HG02943 (cell line): ENCODE results near the gene TRIO.

Experiments
- ATAC-seq: cut with Tn5 transposase; IDR thresholded peaks from one replicate; pipeline ENCODE4 v1.9.1; 2021; ENCODE audit warnings: mild to moderate bottlenecking, low read depth, moderate library complexity; ENCODE audit not compliant: unreplicated experiment

Gene TRIO

DNA sequence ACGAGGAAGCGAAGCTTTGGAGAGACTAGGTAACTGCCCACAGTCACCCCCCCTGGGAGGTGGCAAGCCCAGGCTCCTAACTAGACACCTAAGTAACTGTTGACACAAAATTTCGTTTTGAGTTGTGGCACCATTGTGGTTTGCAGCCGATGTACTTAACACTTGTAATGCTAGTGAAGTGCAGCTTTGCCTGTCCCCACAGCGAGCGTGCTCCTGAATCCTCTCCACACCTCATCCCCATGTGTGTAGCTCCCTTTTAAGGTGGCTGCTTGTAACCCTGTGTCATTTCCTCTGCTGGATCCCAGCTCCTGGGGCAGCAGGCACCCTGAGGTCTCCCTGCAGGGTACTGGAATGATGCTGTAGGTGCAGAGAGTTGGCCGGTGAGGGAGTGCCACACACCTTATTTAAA lies 114.9 kb downstream of the TRIO start:
- ATAC-seq, result peak; percentile 55

DNA sequence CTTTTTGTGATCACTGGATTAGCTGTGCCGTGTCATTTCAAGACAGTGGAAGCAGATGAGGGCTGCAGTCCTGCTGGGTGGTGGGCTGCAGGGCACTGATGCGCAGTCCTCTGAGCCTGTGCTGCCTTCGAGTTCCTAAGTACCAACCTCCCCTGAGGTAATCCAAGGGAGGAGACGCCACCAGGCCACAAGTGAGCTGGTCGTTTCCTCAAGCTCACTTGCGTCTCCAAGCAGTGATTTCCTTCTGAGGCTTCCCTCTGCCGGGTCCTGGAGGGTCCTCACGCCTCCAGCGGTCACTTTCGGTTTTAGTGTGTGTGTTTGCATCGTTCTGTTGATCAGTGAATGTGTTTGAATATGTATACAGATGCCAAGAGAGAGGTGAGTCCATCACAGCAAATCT lies 115.7 kb downstream of the TRIO start:
- no peak for ATAC-seq

DNA sequence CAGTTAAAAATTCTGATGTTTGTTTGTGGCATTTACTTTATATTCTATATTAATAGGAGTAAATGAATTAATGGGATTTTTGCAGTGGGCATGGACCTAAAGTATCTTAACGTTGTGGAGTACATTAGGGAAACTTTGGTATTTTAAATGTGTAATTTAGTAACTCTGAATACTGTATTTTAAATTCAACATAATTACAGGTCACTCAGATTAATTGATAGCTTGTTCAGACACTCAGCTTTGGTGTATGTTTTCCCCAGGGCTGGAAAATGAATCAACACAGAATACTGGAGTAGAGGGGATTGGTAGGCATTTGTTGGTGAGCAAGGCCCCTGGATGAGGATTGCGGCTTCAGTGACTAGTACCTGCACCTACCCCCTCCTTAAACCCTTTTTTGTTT lies 117.5 kb downstream of the TRIO start:
- no peak for ATAC-seq

DNA sequence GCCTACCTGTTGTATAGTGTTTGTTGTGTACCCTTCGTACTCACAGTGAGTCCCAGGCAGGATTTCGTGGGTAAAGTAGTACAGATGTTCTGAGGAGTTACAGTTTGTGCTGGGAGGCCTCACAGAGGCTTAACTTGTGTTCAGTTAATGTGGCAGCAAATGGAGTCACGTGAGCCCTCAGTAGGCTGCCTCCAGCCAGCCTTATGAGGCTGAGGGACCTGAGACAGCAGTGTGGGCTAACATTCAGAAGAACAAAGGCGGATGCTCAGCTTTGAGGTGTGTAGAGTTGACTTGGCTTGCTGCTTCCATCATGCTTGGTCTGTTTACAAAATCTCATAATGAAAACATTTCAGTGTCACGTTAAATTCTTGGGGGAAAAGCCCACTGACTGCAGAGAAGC lies 118.1 kb downstream of the TRIO start:
- no peak for ATAC-seq

DNA sequence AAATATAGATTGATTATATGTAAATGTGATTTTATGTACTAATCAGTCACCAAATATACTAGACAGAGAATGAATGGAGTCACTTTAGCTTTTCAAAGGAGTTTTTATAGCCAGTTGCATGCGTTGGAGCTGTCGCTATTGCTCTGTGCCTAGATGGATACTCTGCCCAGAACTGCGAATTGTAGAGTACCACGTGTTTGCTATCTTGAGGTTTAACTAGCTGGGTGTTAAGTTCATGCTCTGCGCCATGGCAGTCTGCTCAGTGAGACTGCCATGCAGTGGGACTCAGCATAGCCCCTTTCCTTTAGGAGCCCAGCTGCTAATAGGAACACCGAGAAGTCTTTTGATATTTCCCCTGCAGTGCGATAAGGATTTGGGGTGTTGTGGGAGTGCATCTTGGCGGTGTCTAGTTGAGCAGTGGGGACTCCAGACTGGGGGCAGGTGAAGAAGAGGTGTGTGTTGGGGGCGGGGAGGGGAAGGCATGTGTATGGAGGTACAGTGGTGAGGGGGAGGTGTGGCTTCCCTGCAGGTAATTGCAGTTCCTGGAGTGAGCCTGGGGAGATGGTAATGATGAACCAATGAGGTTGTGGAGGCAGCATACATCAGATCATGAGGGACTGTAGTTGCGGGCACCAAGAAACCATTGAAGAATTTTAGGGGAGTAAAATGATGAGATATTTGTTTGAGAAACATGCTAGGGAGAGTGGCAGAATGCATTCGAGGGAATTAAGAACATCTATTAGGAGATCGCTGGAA lies 118.9 kb downstream of the TRIO start:
- no peak for ATAC-seq

DNA sequence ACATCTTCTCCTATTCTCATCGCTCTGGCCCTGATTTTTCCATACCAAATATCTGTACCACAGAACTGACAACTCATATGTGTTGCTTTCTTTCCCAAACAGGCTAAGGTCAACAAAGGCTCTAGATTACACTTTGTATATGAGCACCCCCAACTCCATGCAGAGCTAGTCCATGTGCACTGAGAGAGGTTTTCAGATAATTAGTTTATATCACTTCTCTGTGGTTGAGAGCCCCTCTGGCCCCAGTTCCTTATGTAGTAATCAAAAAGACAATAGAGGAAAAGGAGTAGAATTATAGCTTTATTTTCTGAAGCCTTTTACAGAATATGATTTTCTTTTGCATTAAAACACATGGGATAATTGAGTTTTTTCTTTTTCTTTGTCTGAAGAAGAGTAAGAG lies 120.0 kb downstream of the TRIO start:
- ATAC-seq, result no peak

DNA sequence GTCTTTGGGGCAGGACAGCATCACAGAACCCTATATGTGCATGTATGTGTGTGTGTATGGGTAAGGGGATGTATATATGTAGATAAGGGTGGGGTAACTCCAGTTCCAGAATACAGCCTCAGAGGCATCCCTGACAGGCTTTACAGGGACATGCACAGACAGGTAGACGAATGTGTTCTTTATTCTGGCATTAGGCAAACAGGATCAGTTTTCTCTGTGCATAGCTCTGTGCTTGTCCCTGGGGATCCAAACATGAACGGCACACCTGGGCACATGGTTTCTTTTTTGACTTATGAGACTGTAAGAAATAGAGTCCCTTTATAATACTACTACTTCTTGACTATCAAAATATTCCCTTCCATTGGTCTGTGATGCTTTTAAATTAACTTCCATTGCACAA lies 120.6 kb downstream of the TRIO start:
- ATAC-seq, result no peak

DNA sequence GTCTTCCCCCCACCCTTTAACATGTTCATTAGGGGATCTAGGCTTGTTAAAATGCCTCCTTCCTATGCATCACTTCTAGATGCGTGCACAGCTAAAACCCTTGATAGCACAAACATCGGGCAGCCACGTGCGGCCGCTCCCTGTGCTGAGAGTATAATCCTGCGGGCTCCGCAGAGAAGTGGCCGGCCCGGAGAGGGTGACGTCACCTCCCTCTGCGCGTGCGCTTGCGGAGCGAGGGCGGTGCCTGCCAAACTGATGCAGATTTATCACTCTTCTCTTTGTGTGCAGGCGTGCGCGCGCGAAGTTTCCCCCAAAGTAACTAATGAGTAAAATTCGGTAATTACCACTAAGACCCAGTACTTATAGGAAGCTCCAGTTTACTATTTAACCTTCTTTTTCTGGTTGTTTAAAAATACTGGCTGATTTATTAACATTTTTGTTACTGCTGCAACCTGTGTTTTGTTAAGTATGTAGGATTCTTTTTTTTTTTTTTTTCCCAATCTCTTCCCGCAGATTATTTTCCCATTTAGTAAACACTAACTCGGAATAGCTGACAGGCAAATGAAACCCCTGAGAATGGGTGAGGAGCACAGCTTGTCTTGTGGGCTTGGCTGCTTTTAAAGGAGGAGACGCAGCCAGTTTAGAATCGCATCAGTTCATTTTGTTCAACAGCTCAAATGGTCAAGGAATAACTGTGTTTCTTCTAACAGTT lies 121.6 kb downstream of the TRIO start:
- ATAC-seq, result peak; percentile 81

DNA sequence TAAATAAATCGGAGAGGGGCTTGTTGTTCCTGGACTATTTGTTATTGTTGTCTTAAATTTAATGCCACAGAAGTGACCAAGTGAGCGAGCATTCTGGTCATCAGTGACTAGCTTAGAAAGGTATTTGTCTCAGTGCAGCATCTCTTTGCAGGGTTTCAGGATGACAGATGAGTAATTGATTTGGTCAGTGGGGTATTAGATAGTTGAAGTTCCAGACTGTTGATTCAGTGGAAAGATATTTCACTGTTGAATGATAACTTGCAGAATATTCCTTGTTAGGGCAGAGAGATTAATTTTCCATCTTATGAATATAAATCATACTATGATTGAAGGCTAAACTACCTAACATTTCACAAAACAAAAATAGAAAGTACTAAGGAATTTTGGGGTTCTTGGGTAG lies 122.4 kb downstream of the TRIO start:
- no peak for ATAC-seq

DNA sequence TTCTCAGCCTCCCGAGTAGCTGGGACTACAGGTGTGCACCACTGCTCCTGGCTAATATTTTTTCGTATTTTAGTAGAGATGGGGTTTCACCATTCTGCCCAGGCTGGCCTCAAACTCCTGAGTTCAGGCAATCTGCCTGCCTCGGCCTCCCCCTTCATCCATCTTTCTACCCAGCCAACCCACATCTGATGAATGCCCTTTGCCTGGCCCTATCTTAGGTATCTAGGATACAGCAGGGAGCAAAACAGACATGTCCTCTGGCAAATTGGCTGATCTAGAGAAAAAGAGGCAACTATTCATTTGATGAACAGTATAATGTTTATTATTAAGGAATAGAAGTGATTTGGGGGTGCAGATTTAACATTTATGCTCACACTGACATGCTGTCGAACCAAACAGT lies 123.0 kb downstream of the TRIO start:
- ATAC-seq, result no peak

DNA sequence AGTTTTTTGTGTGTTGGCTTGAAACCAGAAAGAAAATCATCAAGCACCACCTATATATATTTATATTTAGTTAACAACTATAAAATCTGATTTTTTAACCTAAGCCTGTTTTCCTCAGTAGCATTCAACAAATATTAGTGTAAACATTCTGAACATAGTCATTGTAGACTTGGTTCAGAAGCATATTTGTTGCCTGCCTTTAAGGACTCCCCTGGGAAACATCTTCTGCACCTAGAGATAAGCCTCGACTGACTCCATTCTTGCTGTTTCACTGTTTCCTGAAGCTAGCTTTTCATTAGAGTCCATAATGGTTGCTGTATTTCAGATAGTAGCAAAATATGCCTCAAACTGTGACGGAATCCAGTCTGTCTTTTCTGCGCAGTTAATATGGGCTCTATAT lies 123.5 kb downstream of the TRIO start:
- ATAC-seq, result no peak

DNA sequence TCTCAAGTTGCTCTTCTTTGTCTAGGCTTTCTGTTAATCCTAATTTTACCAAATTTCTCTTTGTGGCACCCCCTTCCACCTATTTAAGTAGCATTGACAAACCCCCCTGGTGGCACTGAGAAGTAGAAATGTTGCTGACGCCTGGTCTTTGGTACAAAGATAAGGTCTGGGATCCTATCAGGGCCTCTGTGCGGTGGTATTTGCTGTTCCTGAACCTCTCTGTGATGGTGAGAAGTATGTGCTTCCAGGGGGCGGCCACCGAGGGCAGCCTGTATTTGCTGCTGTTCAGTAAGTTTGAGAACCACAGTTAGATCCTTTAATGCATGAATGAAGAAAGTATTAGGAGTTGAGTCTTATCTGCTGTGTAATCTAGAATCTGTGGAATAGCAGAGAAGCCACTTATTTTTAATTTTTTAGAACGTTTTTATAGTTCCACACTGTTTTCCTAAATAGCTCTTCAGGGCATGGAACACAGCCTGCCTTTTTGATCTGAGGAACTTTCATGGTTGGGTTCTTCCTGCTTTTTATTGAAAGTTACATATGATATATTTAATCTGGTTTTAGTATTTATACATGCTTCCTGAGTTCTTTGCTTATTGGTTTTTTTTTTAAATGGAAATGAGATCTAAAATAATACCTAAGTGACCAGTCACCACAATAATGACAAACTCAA lies 124.2 kb downstream of the TRIO start:
- no peak for ATAC-seq

DNA sequence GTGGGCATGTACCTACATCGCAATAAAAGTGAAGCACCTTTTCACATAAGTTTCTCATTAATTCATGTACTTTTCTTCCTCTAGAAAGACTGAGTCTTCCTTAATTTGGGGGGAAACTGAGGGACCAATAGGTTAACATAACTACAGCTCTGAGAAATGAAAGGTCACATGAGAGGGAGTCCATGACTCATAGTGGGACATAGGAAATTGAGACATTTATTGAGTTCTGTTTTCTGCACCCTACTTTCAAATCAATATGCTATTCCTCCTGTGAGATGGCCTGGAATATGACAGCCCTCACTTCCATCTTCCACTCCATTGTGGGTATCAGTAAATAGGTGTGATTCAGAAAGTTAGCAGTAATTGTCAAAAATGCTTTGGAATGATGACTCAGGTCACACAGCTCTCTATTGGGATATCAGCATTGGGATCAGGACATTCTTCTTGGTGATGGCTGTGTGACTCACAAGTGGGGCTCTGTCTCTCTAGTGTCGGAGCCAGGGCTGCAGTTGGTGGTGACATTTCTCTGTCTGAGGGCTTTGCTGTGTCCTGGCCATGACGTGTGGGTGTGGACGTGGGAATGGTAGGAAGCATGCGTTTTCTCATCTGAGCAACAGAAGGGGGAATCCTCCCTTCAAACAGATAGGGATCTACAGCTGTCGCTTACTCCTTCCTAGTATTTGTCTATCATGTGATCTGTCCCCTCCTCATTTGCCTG lies 125.0 kb downstream of the TRIO start:
- no peak for ATAC-seq

DNA sequence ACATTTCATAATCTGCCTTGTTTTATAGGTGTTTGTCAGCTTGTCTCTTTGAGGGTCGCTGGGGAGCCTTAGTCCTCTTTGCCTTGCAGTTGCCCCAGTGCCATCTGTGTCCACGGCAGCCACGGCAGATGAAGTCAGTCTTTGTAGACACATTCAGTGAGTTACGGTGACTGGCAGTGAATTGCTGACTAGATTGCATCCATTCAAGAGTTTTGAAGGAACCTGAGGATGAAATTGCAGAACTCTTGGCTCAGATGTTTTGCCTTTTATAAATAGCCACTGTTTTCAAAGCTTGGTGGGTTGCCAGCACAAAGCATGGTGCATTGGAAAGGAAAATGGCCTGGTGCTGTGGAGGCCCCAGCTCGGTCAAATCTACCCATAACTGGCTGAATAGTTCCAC lies 125.6 kb downstream of the TRIO start:
- ATAC-seq, result no peak

DNA sequence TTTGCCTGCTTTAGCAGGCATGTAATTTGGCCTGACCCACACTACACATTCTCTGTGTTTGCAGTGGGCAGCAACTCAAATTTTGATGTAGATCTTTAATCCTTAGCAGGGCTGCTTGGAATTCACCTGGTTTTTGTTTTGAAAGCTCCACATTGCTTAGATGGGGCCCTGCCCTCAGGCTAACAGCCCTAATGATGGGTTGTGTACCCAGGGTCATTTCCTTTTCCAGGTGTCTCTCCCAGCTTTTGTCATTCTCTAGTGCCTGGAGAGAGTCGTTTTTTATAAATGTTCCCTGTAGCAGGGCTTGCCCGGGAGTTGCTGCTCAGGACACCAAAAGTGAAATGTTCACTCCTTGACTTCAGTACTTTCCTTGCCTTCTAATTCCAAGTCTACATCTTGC lies 126.3 kb downstream of the TRIO start:
- no peak for ATAC-seq

DNA sequence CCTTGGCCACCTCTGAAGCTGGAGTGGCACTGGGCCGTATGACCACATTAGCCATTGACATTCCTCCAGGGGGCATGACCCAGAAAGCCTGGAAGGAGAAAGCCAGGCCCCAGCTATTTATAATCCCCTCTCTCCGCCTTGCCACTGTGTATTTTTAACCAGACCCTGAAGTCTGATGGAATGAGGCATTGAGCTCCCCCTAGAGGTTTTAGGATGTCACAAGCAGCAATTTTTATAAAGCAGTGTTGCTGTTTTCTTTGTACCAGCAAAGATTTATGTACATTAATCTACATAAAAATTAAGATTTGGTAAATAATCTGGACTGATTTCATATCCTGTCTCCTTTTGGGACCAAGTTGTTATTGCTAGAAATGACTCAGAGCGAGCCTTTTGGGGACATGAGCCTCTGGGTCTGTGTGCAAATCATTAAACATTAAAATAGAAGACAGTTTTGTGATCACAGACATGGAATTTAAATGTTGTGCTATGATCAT lies 127.1 kb downstream of the TRIO start:
- no peak for ATAC-seq

DNA sequence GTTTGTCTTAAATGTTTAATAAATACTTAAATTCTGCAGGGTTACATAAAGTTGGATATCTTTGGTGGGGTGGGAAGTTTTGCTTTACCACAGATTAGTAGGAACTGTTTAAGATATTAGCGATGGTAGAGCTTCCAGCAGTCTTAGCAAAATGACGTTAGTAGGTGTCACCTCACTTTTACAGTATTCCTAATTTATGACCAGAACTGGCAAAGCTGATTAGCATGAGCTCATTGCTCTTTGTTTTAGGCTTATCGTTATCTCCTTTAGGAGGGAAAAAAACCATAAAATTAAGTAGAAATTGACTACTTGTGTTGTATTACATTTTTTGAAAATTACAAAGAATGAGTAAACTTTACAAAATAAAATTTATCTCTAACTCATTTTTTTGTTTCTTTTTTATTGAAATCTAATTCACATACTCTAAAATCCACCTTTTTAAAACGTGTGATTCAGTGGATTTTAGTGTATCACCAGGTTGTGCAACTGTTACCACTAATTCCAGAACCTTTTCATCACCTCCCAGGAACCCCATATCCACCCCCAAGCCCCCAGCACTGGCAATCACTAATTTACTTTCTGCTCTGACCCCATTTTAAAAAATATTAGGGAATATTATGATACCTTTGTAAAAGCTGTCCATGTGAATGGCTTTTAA lies 129.5 kb downstream of the TRIO start:
- ATAC-seq, result no peak

DNA sequence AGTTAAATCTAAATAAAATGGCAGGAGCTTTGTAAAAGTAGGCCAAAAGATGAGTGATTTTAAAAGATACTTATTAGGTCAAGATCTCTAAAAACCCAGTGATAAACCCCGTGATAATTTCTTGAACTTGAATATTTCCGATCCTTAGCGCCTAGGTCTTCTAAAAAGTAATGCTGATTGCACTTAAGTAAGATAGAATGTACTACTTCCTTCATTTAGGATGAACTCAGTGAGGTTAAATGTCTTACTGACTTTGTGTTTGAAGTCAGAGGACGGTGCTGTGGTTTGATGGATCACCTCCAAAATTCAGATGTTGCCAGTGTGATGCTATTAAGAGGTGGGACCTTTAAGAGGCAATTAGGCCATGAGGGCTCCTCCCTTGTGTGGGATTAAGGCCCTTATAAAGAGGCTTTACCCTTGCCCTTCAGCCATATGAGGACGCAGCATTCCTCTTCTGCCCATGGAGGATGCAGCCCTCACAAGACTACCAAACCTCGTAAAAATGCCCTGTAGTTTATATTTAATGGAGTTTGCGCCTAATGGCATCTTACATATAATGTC lies 130.1 kb downstream of the TRIO start:
- no peak for ATAC-seq

DNA sequence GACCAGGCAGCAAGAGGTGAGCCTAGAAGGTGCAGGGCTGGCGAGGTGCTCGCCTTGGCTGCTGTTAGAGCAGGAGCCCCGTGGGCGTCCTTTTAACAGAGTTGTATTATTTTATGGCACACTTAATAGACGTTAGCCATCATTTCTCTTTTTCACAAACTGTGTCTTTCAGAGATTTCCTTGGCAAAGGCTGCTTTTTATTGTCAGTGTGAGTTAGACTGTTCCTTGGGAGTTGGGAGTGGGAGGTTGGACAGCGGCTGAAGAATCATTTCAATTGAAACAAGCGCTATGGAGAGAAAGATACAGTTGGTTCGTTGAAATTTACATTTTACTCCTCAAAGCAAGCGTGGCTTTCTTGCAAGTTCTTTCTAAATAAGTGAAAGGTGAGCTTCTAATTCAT lies 133.2 kb downstream of the TRIO start:
- ATAC-seq, result no peak
